ENCODE measurements around the gene HDAC9.

Gene HDAC9

DNA sequence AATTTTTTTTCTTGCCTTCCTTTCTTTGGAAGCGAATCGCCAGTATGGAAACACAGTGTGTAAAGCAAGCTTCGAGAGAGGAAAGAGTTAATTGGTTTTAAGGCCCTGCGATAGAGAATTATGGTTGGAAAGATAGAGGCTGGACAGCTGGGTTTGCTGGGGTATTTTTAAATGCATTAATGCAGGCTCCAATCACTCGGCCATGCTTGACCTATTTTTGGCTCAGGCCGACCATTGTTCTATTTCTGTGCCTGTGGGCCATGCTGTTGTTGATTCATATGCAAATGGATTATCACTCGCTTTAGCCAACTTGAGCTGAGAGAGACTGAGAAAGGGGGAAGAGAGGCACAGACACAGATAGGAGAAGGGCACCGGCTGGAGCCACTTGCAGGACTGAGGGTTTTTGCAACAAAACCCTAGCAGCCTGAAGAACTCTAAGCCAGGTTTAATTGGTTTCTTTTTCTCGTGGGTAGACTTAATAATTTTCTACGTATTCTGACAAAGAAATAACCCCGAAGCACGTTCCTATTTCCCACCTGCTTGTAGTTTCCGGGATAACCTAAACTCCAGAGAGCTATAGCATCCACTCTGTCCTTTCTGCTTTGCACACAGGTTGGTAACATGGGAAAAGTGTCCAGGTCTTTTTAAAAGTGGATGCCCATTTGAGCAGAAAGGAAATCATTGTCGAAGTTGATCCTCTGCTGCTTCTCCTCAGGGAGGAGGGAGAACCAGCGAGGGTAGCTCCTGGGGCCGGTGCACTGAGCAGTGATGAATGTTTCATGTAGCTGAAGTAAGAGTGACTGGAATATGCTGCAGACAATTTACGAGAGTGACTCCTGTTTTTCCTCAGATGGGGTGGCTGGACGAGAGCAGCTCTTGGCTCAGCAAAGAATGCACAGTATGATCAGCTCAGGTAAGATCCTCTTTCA is at the start of gene HDAC9:
Gene HDAC9, plus strand, starts transcription at position 338 of the 929 bp plus-strand sequence. Its CDS starts 554 bp downstream, at position 892.
- DNase-seq = no peak

DNA sequence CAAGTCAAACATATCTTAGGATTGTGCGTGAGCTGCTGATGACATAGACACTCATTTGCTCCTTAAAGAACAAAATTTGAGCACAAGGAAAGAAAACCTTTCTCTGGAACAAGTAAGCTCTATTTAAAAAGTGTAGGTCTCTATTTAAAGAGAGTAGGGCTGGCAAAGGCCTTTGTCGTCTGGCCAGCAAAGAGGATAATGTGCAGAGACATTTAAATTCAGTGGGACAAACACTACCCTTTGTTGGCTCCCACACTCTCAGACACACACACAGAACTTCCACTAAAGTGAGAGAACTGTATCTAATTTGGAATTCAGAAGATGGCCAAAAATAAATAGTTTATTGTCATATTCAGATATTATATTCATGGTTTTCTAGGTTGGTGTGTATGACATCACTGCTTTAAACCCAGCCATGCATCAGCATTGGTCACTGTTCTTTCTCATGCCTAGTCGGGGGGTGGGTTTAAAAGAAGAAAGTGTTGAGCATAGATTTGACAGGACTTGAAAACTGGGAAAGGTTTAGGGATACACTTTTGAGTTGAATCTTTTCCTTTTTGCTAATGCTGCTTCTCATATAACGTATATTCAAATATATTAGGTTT is 49.5 kb upstream of the HDAC9 start:
- no peak for DNase-seq

DNA sequence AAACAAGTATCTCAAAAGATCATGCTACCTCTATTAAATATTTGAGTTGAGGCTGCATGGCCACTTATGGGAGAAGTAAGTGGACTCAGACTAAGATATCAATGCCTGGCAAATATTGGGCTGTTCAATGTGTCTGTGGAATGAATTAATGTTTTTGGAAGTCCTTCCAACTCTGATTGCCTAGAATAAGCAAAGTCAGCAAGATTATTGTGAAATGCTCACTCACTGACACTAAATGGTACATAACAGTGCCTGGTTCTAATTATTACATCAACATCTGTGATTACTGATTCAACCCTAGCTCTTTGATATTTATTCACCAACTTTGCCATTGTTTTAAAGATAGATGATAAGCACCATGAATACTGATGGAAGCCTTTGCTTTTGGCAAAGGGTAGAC is 45.5 kb upstream of the HDAC9 start:
- DNase-seq = no peak

DNA sequence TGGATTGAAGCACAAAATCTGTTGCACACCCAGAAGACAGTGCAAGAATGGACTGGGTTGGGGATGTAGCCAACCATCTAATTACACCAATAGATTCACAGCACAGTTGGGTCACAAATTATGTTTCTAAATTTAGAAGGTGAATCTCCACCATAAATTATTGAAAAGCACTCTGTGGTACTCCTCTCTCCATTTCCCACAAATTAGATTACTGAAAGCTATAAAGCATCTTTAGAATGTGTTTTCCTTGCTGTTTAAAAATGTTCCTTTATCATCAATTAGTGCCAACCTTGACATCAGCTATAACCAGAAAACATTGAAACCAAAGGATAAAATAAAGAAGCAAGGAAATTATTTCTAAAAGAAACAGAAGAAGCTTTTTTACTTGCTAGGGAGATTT is 39.9 kb upstream of the HDAC9 start:
- DNase-seq = no peak

DNA sequence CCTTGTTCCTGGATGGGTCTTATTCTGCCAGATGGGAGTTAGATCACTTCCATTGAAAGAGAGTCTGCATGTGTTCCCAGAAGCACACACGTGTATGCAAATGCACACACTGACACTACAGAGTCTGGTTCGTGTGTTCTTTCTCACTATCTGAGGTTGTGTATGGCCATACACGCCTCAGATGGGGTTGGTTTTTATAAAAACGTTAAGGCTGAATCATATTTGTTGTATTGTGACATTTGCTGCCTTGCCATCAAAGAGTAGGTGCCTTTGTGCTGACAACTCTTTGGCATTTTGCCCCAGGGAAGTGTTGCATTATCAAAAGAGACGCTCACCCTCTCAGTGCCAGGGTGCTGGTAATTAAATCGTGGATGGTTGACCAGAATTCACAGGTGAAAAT is 37.7 kb upstream of the HDAC9 start:
- no peak for DNase-seq

DNA sequence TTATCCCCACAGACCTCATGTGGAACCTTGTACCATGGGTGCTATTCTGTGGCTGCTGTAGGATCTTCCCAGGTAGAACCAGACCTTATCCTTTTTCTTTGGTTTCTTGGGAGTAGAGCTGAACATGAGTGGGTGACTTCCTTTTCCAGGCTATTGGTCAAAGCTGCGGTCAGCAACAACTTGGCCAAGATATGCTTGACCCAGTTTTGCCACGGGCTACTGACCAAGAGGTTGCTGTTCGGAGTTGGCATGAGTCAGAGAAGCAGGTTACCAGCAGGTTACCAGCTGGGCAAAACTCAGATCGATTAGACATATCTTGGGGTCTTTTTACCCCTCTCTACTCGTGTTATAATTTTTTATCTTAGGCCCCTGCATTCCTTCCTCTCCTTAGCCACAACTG is 36.7 kb upstream of the HDAC9 start:
- no peak for DNase-seq

DNA sequence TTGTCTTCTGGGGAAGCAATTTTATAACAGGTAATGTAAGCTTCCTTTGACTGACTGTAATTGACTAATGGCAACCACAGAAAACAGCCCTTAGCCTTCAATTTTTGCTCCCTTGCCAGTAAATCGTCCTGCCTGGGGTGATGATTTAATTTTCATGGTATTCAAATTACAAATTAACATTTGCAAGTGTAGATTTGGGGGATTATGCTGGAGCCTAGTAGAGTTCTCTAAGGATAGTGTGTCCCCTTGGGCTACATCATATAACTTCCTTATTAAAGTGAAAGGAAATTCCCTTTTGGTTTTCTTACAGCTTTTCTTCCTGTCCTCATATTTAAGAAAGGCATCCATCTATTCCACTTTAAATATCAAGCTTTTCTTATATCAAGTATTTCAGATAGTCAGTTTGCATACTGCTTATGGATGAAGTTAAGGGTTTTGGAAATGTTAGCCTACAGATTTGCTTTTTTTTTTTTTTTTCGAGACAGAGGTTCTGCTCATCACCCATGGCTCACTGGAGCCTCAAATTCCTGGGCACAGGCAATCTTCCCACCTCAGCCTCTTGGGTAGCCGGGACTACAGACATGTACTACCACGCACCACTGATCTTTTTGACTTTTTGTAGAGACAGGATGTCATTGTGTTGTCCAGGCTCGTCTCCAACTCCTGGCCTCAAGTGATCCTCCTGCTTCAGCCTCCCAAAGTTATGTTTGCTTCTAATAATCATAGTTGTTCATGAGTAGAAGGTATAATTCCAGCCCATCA is 35.9 kb upstream of the HDAC9 start:
- no peak for DNase-seq

DNA sequence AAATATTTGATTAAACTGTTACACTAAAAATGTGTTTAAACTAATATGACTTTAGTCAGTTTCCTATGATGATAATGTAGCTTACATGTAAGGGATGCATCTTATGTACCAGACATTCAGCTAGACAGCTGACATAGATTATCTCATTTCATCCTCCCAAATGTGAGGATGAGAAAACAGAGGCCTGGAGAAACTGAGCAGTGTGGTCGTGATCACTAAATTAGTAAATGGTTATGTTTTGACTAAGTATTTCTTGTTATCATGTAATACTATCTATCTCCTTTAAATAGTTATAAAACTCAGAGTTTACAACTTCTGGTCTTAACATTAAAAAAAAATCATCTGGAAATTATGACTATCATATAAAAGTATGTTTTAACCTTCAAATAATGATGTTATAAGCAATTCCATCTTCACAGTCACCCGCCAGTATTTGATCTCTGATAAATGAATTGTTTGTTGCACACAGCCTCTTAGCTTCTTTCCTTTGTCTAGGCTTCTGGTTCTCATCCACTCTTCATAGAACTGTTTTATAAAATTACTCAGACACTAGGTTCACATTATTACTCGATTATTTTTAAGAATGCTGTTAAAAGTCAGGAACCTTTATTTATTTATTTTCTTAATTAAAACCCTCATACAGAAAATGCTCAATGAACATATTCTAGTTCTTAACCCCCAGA is 33.6 kb upstream of the HDAC9 start:
- DNase-seq = no peak

DNA sequence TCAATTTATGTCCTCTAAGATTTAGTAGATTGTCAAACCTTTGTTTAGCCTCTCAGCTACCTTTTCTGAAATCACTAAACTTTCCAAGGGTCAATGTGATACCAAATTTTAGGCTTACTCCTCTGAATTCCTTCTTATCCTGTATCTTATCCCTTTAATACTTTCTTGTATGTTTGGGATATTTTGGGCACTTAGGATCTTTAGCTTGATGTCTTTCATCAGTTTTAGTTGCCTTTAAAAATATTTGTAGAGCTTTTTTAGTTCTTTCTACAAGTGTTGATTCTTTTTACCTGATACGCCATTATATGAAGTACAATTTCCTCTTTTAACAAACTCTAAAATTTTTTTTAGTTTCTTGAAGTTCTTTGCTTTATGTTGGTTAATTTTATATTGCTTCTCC is 30.7 kb upstream of the HDAC9 start:
- DNase-seq = no peak

DNA sequence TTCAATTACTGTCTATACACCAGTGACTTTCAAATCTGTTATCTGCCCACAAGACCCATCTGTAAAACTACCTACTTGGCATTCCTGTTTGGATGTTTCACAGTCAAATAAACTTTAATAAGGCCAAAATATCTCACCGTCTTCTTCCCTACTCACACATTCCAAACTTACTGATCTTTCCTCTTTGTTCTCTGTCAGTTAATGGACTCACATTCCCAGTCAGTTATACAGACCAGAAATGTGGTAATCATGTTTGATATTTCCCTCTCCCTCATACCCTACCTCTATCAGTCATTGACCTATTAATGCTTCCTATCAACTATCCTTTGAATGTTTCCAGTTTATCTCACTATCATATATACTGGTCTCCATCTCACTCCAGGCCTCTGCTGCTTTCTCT is 28.5 kb upstream of the HDAC9 start:
- no peak for DNase-seq

DNA sequence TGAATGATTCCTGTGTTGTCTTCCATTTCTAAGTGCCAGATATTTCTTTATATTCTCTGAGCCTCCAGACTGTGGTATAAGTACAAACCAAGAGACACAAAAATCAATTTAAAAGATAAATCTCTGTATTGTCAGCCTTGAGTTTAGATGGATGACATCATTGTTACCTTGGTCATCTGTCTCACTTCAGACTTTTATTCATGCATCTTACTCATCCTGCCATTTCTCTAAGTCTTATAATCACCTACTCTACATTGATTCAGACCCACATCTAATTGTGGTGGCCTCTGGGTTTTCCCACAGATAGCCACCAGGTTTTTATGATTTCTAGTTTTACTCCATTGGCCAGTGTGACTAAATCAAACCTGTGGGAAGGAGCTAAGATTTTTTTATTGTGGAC is 26.8 kb upstream of the HDAC9 start:
- no peak for DNase-seq

DNA sequence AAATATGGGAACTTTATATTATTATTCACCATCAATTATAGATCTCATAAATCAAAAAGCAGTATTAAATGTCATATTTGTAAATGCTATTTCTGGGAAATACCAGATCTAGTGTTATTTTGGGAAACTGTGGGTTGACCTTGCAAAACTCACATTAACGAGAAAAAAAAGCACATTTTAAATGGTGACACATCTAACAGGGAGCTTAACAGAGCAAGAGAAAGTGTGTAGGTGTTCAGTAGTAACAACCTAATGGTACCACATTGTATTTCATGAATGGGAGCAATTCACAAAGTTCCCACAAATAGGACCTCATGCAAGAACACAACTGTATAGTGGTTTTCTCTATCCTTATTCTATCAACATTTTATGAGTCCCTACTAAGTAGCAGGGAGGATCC is 26.2 kb upstream of the HDAC9 start:
- DNase-seq = no peak

DNA sequence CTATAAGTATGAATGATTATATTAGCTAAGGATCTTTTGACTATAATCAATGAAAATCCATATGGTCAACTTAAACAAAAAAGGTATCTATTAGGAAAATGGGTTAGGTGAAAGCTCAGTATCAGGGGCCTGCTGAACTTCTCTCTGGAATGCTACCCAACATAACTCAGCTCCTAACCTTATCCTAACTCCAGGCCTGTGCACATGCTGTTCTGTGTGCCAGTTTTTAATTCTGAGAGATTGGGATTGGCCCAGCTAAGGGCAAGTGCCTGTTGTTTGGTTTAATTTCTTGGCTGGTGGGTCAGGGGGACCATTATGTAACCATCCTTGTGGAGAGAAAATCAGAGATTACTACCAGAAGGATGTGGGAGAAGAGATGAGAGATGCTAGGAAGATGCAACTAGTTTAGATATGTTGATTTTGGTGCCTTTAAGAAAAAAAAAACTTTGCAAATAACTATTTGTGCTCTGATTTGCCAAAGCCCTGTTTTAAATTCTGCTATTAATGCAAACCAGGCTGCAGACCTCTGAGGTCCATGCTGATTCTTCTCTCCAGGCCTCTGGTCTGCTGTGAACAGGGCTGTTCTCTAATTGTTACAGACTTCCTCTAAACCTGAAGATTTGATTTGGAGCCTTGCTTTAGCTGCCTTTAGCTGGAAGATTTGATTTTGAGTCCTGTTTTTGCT is 23.9 kb upstream of the HDAC9 start:
- DNase-seq = no peak

DNA sequence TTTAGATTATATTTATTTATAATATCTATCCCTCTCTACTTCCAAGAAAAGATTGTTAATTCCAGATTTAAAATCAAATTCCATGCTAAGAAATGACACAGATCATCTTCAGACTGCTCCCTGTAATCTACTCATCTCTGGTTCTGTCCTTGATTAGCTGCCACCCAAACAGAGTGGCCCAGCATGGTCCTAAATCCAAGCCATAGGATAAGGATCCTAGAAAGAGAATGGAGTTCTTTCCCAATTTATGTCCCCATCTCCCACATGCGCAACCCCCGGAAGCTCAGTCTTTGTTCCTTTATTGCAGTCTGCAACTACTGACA is 23.4 kb upstream of the HDAC9 start:
- no peak for DNase-seq

DNA sequence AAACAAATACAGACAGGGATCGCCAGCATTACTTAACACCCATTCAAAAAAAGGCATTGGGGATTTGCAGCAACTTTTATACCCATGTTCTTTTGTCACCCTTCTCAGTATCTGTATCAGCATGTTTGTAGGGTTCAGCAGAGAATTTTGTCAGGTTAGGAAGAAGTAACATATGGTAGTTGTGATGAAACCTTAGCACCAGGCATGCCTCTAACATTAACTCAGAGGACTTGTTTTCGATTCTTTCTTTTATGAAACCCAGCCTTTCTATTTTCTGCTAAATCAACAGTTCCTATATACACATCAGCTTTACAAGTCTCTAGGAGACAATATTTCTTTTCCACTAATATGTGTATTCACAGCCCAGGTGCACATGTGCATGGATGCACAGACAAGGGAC is 22.4 kb upstream of the HDAC9 start:
- DNase-seq = no peak

DNA sequence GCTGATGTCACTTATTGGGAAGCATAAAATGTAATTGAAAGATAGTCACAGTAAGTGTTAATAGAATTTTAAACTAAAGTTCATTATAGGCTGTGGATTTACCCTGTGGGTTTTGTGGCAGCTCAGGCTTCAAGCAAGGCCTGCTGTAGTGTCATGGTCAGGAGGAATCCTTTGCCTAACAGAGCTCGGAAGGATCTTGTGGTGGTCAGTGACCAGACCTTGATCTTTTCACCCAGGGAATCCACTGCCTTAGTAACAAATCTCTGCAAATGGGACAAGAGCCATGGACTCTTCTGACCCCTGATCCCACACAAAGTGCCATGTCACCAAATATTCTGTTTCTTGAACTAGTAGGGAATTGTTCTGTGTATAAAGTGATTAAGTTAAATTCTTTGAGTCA is 20.6 kb upstream of the HDAC9 start:
- DNase-seq = no peak

DNA sequence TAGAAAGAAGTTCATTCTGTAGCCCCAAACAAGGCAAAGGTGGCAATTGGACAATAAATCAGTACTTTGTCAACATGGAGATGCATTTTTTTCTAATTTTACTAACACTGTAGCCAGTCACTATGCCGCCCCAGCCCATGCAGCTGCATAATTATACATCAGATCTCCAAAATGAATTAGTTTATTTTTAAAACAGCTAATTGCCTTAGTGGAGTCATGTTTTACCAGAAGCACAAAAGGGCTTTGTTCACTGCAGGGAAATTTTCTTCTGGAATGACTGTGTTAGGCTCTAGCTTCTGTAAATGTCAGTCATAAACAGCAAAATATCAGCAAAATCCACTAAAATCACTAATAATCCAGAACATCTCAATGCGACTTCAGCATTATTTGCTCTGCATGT is 20.1 kb upstream of the HDAC9 start:
- DNase-seq = no peak

DNA sequence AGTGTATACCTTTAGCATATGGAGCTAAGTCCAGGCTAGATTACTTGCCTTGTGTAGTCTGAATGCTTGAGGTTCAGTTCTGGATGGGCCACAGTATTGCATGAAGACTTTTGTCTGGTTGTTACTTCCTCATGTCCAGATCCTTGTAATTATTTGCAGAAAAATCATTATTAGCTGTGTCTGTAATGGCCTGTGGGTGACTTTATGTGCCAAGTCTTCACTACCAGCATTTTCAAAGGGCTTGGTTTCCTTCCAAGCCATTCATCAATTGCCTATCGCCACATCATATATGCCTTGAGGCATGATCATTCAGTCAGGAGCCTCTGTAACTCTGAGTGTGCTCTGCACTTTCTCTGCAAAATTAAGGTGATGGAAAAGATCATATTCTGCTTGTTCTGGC is 13.8 kb upstream of the HDAC9 start:
- no peak for DNase-seq

DNA sequence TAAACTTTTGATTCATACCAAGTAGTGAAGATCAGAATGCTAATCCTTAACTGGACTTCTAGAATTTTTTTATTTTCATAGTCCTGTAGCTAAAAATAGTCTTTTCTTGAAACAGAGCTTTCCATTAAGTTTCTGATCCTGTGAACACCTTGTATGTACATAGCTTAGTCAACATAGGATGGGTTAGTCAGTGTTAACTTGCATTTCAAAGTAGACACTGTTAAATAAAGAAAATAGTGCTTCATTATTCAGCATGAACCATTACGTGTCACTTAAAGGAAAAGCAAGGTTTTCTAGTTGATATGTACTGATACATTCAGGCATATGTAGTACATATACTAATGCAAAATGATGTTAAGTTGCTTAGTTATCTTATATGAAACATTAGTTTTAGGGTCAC is 7.5 kb upstream of the HDAC9 start:
- no peak for DNase-seq

DNA sequence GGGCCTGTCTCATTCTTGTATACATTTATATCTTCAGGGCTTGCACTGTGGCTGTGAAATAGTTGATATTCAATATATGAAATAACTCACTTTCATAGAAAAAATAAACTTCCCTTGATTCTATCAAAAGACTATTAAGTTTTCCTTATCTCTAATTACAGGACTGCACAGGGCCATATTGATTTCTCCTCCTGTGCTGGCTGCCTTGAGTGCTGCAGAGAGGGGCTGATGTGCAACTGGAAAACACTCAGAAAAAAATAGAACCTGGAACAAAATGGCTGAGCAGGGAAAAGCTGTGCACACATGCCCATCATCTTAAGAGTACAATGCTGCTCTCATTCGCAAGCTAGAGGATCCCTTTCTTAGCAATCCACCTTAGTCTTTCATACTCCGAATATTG is 5.9 kb upstream of the HDAC9 start:
- no peak for DNase-seq

DNA sequence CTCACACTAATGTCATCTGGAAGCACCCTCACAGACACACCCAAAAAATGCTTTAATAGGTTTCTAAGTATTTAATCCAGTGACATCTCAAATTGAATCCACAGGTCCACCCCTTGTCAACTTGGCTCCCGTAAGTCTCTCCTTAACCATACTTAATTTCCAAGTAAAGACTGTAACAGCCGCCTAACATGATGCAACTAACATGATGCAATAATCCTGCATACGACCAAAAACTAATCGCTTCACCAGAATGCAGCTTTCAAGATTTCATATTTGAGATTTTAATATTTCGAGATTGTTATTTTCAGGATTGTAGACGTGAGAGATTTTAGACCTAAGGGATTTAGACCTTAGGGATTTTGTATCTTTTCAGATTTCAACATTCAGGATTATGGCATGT is 3.7 kb upstream of the HDAC9 start:
- DNase-seq = no peak

DNA sequence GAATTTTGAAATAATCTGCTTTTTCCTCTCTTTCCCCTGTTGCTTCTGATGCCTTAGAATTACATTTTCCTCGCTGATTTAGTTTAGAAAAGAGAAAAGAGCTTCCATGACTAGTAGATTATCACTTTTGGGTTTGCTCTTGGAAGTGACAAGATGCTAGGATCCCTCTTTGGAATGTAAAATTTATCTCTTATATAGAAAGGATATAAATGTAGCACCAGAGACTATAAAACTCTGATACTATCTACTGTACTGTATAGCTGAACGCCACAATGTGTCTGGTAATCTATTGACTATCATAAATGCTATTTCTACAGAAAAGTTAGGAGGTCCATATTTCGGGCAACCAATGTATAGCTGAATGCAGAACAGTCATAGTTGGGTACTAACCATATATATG is 1.1 kb upstream of the HDAC9 start:
- DNase-seq = no peak

Data from activated naive CD4-positive, alpha-beta T cell treated with Interleukin-2 at 50 U/mL for 16 hours (primary cell).